Astrocyte (in vitro differentiated cells and primary cell): Measurements from ENCODE around the gene KRT82. TPM values are rescaled to one million over a fixed set of nuclear protein-coding genes. Genes with fewer than 3 reads are reported as not detected.

Source experiments
- DNase-seq: peaks from one replicate; pipeline ENCODE4 v3.0.0-alpha.2; 2010; ENCODE audit warnings: low read depth
- FAIRE-seq: peaks from 2 replicates; lab custom pipeline; 2011; peaks lifted over from hg19 to GRCh38; lab: Jason Lieb, UNC
- H2AFZ ChIP-seq: 2 replicates; pipeline ENCODE4 v1.6.0; 2012; ENCODE audit warnings: low read depth, low read length, inconsistent platforms
- H3K27ac ChIP-seq: 2 replicates; pipeline ENCODE4 v1.5.1; 2011; ENCODE audit warnings: low read depth, low read length, inconsistent platforms
- H3K27me3 ChIP-seq: 2 replicates; pipeline ENCODE4 v1.6.0; 2011; ENCODE audit warnings: low read length, inconsistent platforms; ENCODE audit not compliant: insufficient read depth
- H3K36me3 ChIP-seq: 2 replicates; pipeline ENCODE4 v1.5.1; 2011; ENCODE audit warnings: low read length, inconsistent platforms; ENCODE audit not compliant: insufficient read depth
- H3K4me1 ChIP-seq: 2 replicates; pipeline ENCODE4 v1.5.1; 2011; ENCODE audit warnings: low read length, inconsistent platforms; ENCODE audit not compliant: insufficient read depth
- H3K4me2 ChIP-seq: 2 replicates; pipeline ENCODE4 v1.6.0; 2012; ENCODE audit warnings: low read length, inconsistent platforms
- H3K4me3 ChIP-seq: 2 replicates; pipeline ENCODE4 v1.5.1; 2011; ENCODE audit warnings: low read depth, mild to moderate bottlenecking, low read length, inconsistent platforms; ENCODE audit not compliant: insufficient read depth
- H3K79me2 ChIP-seq: 2 replicates; pipeline ENCODE4 v1.6.0; 2012; ENCODE audit warnings: mild to moderate bottlenecking, low read length, inconsistent platforms; ENCODE audit not compliant: insufficient read depth
- H3K9ac ChIP-seq: 2 replicates; pipeline ENCODE4 v1.6.0; 2012; ENCODE audit warnings: mild to moderate bottlenecking, low read length, inconsistent platforms
- H3K9me3 ChIP-seq: 2 replicates; pipeline ENCODE4 v1.5.1; 2012; ENCODE audit warnings: low read depth, mild to moderate bottlenecking, low read length, inconsistent platforms; ENCODE audit not compliant: insufficient read depth
- H4K20me1 ChIP-seq: 2 replicates; pipeline ENCODE4 v1.6.0; 2012; ENCODE audit warnings: low read length, inconsistent platforms; ENCODE audit not compliant: insufficient read depth
- H3K27ac Mint-ChIP-seq: one replicate; pipeline ENCODE4 v1.8.0; 2021; ENCODE audit warnings: mild to moderate bottlenecking, mixed read lengths; ENCODE audit not compliant: unreplicated experiment
- H3K27me3 Mint-ChIP-seq: one replicate; pipeline ENCODE4 v1.8.0; 2021; ENCODE audit warnings: low read depth, mixed read lengths; ENCODE audit not compliant: unreplicated experiment
- H3K36me3 Mint-ChIP-seq: one replicate; pipeline ENCODE4 v1.8.0; 2021; ENCODE audit warnings: low read depth, mixed read lengths; ENCODE audit not compliant: unreplicated experiment
- H3K4me1 Mint-ChIP-seq: one replicate; pipeline ENCODE4 v1.8.0; 2021; ENCODE audit warnings: low read depth, mixed read lengths; ENCODE audit not compliant: unreplicated experiment
- H3K4me3 Mint-ChIP-seq: one replicate; pipeline ENCODE4 v1.8.0; 2021; ENCODE audit warnings: mild to moderate bottlenecking, moderate library complexity, mixed read lengths; ENCODE audit not compliant: unreplicated experiment
- H3K9me3 Mint-ChIP-seq: one replicate; pipeline ENCODE4 v1.8.0; 2021; ENCODE audit warnings: mild to moderate bottlenecking, mixed read lengths; ENCODE audit not compliant: unreplicated experiment
- EZH2 ChIP-seq: IDR thresholded peaks from 2 replicates; pipeline ENCODE4 v1.6.1; 2012; ENCODE audit warnings: mild to moderate bottlenecking, low read length, inconsistent platforms; ENCODE audit not compliant: insufficient read depth
- total RNA-seq: library from RNA; stranded (reverse); gene quantifications from 2 replicates; pipeline ENCODE4 v1.2.1, GENCODE V29; 2021
- TF ChIP-seq, protein P1 (sequence below): IDR thresholded peaks from 2 replicates; pipeline ENCODE4 v1.5.1; 2011; ENCODE audit warnings: low read depth, mild to moderate bottlenecking, inconsistent platforms, low read length, moderate library complexity; ENCODE audit not compliant: insufficient read depth

Gene KRT82
- total RNA-seq, 1 donor from 2014 or later: not detected

DNA sequence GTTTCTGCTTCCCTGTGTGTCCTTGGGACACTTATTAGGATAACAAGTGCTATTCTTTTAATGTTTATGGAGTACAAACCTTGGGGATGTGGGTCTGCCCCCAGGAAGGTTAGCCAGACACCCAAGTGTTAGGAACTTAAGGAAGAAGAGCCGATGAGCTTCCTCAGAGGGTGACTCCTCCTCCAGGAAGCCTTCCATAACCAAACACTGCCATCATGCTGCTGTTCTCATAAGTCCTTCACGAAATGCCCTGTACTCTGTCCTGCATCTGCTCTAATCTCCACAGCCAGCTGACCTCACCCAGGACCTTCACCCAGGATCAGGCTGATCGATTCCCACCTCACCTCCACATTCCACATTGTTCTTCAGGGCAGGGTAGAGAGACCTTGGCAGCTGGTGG, 37.6 kb downstream of the KRT82 start:
- no peak overlapping the region for H3K4me2 ChIP-seq
- H3K36me3 ChIP-seq: no peaks in the 10 kb centered on the region
- H3K4me3 ChIP-seq: no peak overlapping the region
- peaks cover 15% of the 10 kb centered on the region for H3K27me3 ChIP-seq
- H3K9ac ChIP-seq: no peak overlapping the region
- peaks cover 16% of the 10 kb centered on the region for H3K4me1 Mint-ChIP-seq
- no peak overlapping the region for H2AFZ ChIP-seq
- no peaks in the 10 kb centered on the region for H3K9me3 ChIP-seq
- no peaks in the 10 kb centered on the region for H4K20me1 ChIP-seq
- TF ChIP-seq, protein P1, sequence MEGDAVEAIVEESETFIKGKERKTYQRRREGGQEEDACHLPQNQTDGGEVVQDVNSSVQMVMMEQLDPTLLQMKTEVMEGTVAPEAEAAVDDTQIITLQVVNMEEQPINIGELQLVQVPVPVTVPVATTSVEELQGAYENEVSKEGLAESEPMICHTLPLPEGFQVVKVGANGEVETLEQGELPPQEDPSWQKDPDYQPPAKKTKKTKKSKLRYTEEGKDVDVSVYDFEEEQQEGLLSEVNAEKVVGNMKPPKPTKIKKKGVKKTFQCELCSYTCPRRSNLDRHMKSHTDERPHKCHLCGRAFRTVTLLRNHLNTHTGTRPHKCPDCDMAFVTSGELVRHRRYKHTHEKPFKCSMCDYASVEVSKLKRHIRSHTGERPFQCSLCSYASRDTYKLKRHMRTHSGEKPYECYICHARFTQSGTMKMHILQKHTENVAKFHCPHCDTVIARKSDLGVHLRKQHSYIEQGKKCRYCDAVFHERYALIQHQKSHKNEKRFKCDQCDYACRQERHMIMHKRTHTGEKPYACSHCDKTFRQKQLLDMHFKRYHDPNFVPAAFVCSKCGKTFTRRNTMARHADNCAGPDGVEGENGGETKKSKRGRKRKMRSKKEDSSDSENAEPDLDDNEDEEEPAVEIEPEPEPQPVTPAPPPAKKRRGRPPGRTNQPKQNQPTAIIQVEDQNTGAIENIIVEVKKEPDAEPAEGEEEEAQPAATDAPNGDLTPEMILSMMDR: no peak
- TF ChIP-seq EZH2: no peak
- no peak for DNase-seq
- H3K36me3 Mint-ChIP-seq: no peaks in the 10 kb centered on the region
- H3K4me3 Mint-ChIP-seq: no peak overlapping the region
- peaks cover 58% of the 10 kb centered on the region for H3K27me3 Mint-ChIP-seq
- peaks cover 18% of the 10 kb centered on the region for H3K4me1 ChIP-seq
- FAIRE-seq: no peak
- no peak overlapping the region for H3K27ac ChIP-seq
- H3K79me2 ChIP-seq: no peaks in the 10 kb centered on the region
- peaks cover 6% of the 10 kb centered on the region for H3K9me3 Mint-ChIP-seq
- H3K27ac Mint-ChIP-seq: no peak overlapping the region

DNA sequence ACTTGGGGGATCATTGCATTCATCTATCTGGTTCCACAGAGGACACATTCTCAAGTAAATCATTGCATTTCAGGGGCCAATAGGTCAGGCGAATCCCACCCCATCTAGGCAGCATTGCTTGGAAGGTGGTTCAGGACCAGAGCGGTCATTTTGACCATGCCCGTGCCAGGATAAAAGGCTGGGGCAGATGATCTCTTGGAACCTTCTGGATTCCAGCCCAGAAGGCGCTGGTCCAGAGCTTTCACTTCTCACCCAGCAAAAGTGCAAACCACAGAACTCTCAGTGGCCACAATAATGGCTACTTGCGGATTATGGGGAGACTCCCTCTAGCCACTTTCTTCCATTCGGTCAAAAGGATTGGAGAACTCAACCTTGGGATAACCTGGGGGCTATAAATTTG, 38.3 kb downstream of the KRT82 start:
- H3K4me3 ChIP-seq: no peak overlapping the region
- H3K9ac ChIP-seq: no peak overlapping the region
- H3K9me3 ChIP-seq: no peaks in the 10 kb centered on the region
- Mint-ChIP-seq H3K4me1 (peaks cover 16% of the 10 kb centered on the region), H3K27me3 (peaks cover 64% of the 10 kb centered on the region), H3K27ac (no peak overlapping the region), H3K4me3 (no peak overlapping the region), H3K36me3 (no peaks in the 10 kb centered on the region), H3K9me3 (peaks cover 7% of the 10 kb centered on the region)
- FAIRE-seq (no peak), DNase-seq (no peak)
- H3K27ac ChIP-seq: no peak overlapping the region
- no peak overlapping the region for H2AFZ ChIP-seq
- peaks cover 15% of the 10 kb centered on the region for H3K27me3 ChIP-seq
- no peaks in the 10 kb centered on the region for H3K36me3 ChIP-seq
- TF ChIP-seq EZH2: no peak
- TF ChIP-seq, protein P1: no peak
- no peaks in the 10 kb centered on the region for H3K79me2 ChIP-seq
- no peaks in the 10 kb centered on the region for H4K20me1 ChIP-seq
- no peak overlapping the region for H3K4me2 ChIP-seq
- H3K4me1 ChIP-seq: peaks cover 18% of the 10 kb centered on the region

DNA sequence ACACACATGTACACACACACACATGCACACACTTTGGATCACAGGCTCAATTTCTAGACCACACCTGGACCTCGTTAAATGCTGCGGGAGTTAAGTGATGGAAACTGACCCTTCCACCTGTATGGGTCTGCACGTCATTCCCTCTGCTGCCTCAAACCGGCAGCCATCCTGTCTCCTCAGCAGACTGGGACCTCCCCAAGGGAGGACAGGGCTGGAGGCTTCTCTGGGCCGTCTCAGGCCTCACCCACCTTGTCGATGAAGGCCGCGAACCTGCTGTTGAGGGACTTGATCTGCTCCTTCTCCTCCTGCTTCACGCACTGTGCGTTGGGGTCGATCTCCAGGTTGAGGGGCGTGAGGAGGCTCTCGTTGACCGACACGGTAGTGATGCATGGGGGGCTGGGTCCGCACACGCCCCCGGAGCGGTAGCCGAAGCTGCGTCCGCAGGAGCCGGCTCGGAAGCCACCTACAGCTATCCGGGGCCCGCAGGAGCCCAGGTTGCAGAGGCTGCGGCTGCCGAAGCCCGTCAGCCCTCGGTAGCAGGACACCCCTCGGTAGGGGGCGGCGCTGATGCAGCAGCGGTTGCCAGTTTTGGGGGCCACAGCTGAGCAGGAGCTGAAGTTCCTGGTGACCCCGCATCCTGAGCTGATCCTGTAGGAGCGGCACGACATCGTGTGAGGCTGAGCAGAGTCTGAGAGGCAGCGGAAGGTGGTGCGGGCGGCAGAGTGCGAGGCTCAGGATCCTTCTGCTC, 39.2 kb downstream of the KRT82 start, which contains the start of gene KRT85:
TSS of gene KRT85 (minus strand) at position 744 of the 748 bp plus-strand sequence. CDS start at position 668, 76 bp downstream.
- no peak for FAIRE-seq
- Histone ChIP-seq H3K4me2 (no peak within 1 kb of the TSS), H3K9me3 (no peaks in the 10 kb centered on the region), H3K4me3 (no peak within 1 kb of the TSS), H4K20me1 (no peaks in the 10 kb centered on the region), H3K27me3 (peaks cover 15% of the 10 kb centered on the region), H3K79me2 (no peaks in the 10 kb centered on the region), H3K4me1 (peaks cover 18% of the 10 kb centered on the region), H2AFZ (no peak within 1 kb of the TSS), H3K9ac (no peak within 1 kb of the TSS), H3K36me3 (no peaks in the 10 kb centered on the region), H3K27ac (no peak within 1 kb of the TSS)
- Mint-ChIP-seq H3K36me3 (no peaks in the 10 kb centered on the region), H3K4me1 (peaks cover 12% of the 10 kb centered on the region), H3K27ac (no peak within 1 kb of the TSS), H3K9me3 (peaks cover 7% of the 10 kb centered on the region), H3K27me3 (peaks cover 69% of the 10 kb centered on the region), H3K4me3 (no peak within 1 kb of the TSS)
- no peak for DNase-seq
- TF ChIP-seq EZH2: no peak
- TF ChIP-seq, protein P1: no peak
